Prostate gland (tissue), 2 donors: ENCODE data around the gene CRMP1. TPM values are rescaled to one million over a fixed set of nuclear protein-coding genes. Genes with fewer than 3 reads are reported as not detected.

Source experiments
- DNase-seq: peaks from one replicate; pipeline ENCODE4 v3.0.0-alpha.2; 2019; ENCODE audit warnings: low spot score
- H3K27ac ChIP-seq, 2 donors: fragments of 200-600 bp; sonication (generic); 2 replicates each; pipeline ENCODE4 v1.5.1; 2017 to 2019
- H3K27me3 ChIP-seq: fragments of 200-600 bp; sonication (generic); replicated peaks from 2 replicates; pipeline ENCODE4 v1.5.1; 2019; ENCODE audit not compliant: insufficient read depth
- H3K36me3 ChIP-seq, 2 donors: fragments of 200-600 bp; sonication (generic); 1 replicate in 1 of 2; 2 replicates in 1 of 2; pipeline versions ENCODE4 v1.5.1 to v1.8.1; 2017 to 2019
- H3K4me1 ChIP-seq: fragments of 200-600 bp; sonication (generic); replicated peaks from 2 replicates; pipeline ENCODE4 v1.5.1; 2019
- H3K4me3 ChIP-seq, 2 donors: fragments of 200-600 bp; sonication (generic); 2 replicates each; pipeline ENCODE4 v1.5.1; 2017 to 2019
- H3K9me3 ChIP-seq: fragments of 200-600 bp; sonication (generic); 2 replicates; pipeline ENCODE4 v1.5.1; 2017
- CTCF ChIP-seq, 4 experiments: fragments of 200-600 bp in 2 of 4; fragments of 450-650 bp in 2 of 4; sonication (generic) in 2 of 4; IDR thresholded peaks; 1 replicate in 3 of 4; 2 replicates in 1 of 4; pipeline ENCODE4 v1.5.1; 2016 to 2019; ENCODE audit warnings: antibody characterized with exemption in 4 of 4, mild to moderate bottlenecking in 2 of 4, moderate library complexity in 2 of 4
- POLR2A ChIP-seq: fragments of 450-650 bp; IDR thresholded peaks from one replicate; pipeline ENCODE4 v1.6.1; 2016; ENCODE audit warnings: antibody characterized with exemption, mild to moderate bottlenecking
- POLR2AphosphoS5 ChIP-seq: sonication (generic); formaldehyde crosslinking; IDR thresholded peaks from one replicate; pipeline ENCODE4 v1.6.1; 2017; ENCODE audit warnings: antibody characterized with exemption
- WGBS: methylation state at CpG from one replicate; pipeline ENCODE4 v1.1.5; 2018; 5-methylcytosine and 5-hydroxymethylcytosine counted together
- intact Hi-C: fragments of 100-400 bp; cut with DNase I; formaldehyde crosslinking; loops from one replicate; pipeline ENCODE4 v1.14.2; 2022
- total RNA-seq, 2 donors: library from RNA; depleted of rRNA; stranded (reverse); fragments of >200 nt; gene quantifications; one replicate each; pipeline ENCODE4 v1.1.0, GENCODE V29; 2016

The CRMP1 gene
- total RNA-seq, 2 donors from 2014 or later: 1.4 to 6.0 TPM

GRCh38 chr4:5925419-5926200 is 32.7 kb upstream of the CRMP1 start:
- TF ChIP-seq POLR2AphosphoS5 (no peak), CTCF (IDR thresholded peaks at IDR 0.05) (no peak), POLR2A (no peak)
- H3K4me3 ChIP-seq: no peak overlapping the region
- H3K9me3 ChIP-seq: no peaks in the 10 kb centered on the region
- 73% methylated on average over 16 of the region's 16 CpGs for WGBS
- no peak overlapping the region for H3K27ac ChIP-seq
- no peak for DNase-seq
- intact Hi-C loops: no loop called here
- no peaks in the 10 kb centered on the region for H3K36me3 ChIP-seq
- peaks cover 2% of the 10 kb centered on the region for H3K27me3 ChIP-seq
- H3K4me1 ChIP-seq: no peaks in the 10 kb centered on the region

GRCh38 chr4:5924461-5925125 is 31.7 kb upstream of the CRMP1 start:
- DNase-seq: no peak
- Histone ChIP-seq H3K27me3 (no peaks in the 10 kb centered on the region), H3K9me3 (no peaks in the 10 kb centered on the region), H3K36me3 (no peaks in the 10 kb centered on the region), H3K27ac (no peak overlapping the region), H3K4me1 (no peaks in the 10 kb centered on the region), H3K4me3 (no peak overlapping the region)
- WGBS: 65% methylated on average over 12 of the region's 12 CpGs
- intact Hi-C loops: no loop called here
- TF ChIP-seq POLR2A (no peak), POLR2AphosphoS5 (no peak), CTCF (IDR thresholded peaks at IDR 0.05) (no peak)

GRCh38 chr4:5923376-5923775 is 30.5 kb upstream of the CRMP1 start:
- Histone ChIP-seq H3K4me1 (no peaks in the 10 kb centered on the region), H3K27ac (no peak overlapping the region), H3K4me3 (no peak overlapping the region), H3K9me3 (no peaks in the 10 kb centered on the region), H3K36me3 (no peaks in the 10 kb centered on the region), H3K27me3 (no peaks in the 10 kb centered on the region)
- no peak for DNase-seq
- TF ChIP-seq POLR2AphosphoS5: no peak
- no peak for TF ChIP-seq CTCF (IDR thresholded peaks at IDR 0.05)
- TF ChIP-seq POLR2A: no peak
- WGBS: 54% methylated on average over 6 of the region's 6 CpGs
- intact Hi-C loops: no loop called here

GRCh38 chr4:5922556-5922955 is 29.7 kb upstream of the CRMP1 start:
- TF ChIP-seq CTCF (IDR thresholded peaks at IDR 0.05): no peak
- no peak for TF ChIP-seq POLR2A
- no peak for TF ChIP-seq POLR2AphosphoS5
- Histone ChIP-seq H3K4me1 (no peaks in the 10 kb centered on the region), H3K27me3 (no peaks in the 10 kb centered on the region), H3K4me3 (no peak overlapping the region), H3K27ac (no peak overlapping the region), H3K36me3 (no peaks in the 10 kb centered on the region), H3K9me3 (no peaks in the 10 kb centered on the region)
- intact Hi-C loops: no loop called here
- no peak for DNase-seq
- 68% methylated on average over 3 of the region's 3 CpGs for WGBS

- no peak overlapping the region for H3K4me3 ChIP-seq
- no peak for DNase-seq
- H3K36me3 ChIP-seq: no peaks in the 10 kb centered on the region
- no peaks in the 10 kb centered on the region for H3K4me1 ChIP-seq
- no peaks in the 10 kb centered on the region for H3K9me3 ChIP-seq
- intact Hi-C loops: no loop called here
- H3K27ac ChIP-seq: no peak overlapping the region
- TF ChIP-seq POLR2AphosphoS5: no peak
- 42% methylated on average over 6 of the region's 6 CpGs for WGBS
- H3K27me3 ChIP-seq: no peaks in the 10 kb centered on the region
These were observed 29.1 kb upstream of the CRMP1 start for GRCh38 chr4:5921981-5922380.
